ENCODE measurements around the gene TRIM39.

- TF ChIP-seq CTCF (IDR thresholded peaks at IDR 0.05) = no peak
- no peak for TF ChIP-seq POLR2A (IDR thresholded peaks at IDR 0.05)
Observed at GRCh38 chr6:30359276-30359675, 32.5 kb downstream of the TRIM39 start.

All from body of pancreas (tissue), 4 donors.